ENCODE data around the gene IFFO2.

The IFFO2 gene

GRCh38 chr1:18919197-18919905 lies 37.1 kb downstream of the IFFO2 start:
- no peak for DNase-seq (ENCODE audit: low read depth)

- DNase-seq (ENCODE audit: low read depth): no peak
These were observed 38.1 kb downstream of the IFFO2 start for GRCh38 chr1:18918417-18918816.

GRCh38 chr1:18917071-18917799 lies 39.2 kb downstream of the IFFO2 start:
- DNase-seq (ENCODE audit: low read depth): no peak

- no peak for DNase-seq (ENCODE audit: low read depth)
These were observed 41.1 kb downstream of the IFFO2 start for GRCh38 chr1:18915341-18915740.

GRCh38 chr1:18913065-18913835 lies 43.2 kb downstream of the IFFO2 start:
- DNase-seq (ENCODE audit: low read depth): peak; percentile 47

GRCh38 chr1:18912550-18912949 lies 43.9 kb downstream of the IFFO2 start:
- DNase-seq (ENCODE audit: low read depth): no peak

- no peak for DNase-seq (ENCODE audit: low read depth)
These were observed 47.3 kb downstream of the IFFO2 start for GRCh38 chr1:18908911-18909771.

- no peak for DNase-seq (ENCODE audit: low read depth)
These were observed 48.3 kb downstream of the IFFO2 start for GRCh38 chr1:18907917-18908845.

- no peak for DNase-seq (ENCODE audit: low read depth)
These were observed 49.2 kb downstream of the IFFO2 start for GRCh38 chr1:18907021-18907916.

GRCh38 chr1:18903291-18903756 lies 53.2 kb downstream of the IFFO2 start:
- DNase-seq (ENCODE audit: low read depth): no peak

GRCh38 chr1:18902523-18903290 lies 53.8 kb downstream of the IFFO2 start, which contains the start of gene ALDH4A1:
Gene ALDH4A1, minus strand, starts transcription at chr1:18902555. Its CDS starts 32 bp downstream, at chr1:18902523.
- peak; percentile 68 for DNase-seq (ENCODE audit: low read depth)

GRCh38 chr1:18901952-18902522 lies 54.4 kb downstream of the IFFO2 start:
- DNase-seq (ENCODE audit: low read depth): no peak

GRCh38 chr1:18901147-18901951 lies 55.1 kb downstream of the IFFO2 start:
- DNase-seq (ENCODE audit: low read depth): no peak

- no peak for DNase-seq (ENCODE audit: low read depth)
These were observed 56.1 kb downstream of the IFFO2 start for GRCh38 chr1:18900303-18900841.

- no peak for DNase-seq (ENCODE audit: low read depth)
These were observed 57.0 kb downstream of the IFFO2 start for GRCh38 chr1:18899363-18900049.

- DNase-seq (ENCODE audit: low read depth): no peak
These were observed 57.9 kb downstream of the IFFO2 start for GRCh38 chr1:18898567-18898966.

- no peak for DNase-seq (ENCODE audit: low read depth)
These were observed 61.2 kb downstream of the IFFO2 start for GRCh38 chr1:18895317-18895716.

Measured in stimulated activated CD8-positive, alpha-beta memory T cell treated with anti-CD3 and anti-CD28 coated beads, Interleukin-15, amount 100 ng/mL, for 24 hours (primary cell).